22Rv1 (cell line): ENCODE results near the gene BNC2.

Source experiments
- ZFX ChIP-seq: fragments of 450-650 bp; IDR thresholded peaks from 2 replicates; pipeline ENCODE4 v1.6.1; 2017; ENCODE audit warnings: antibody characterized with exemption, borderline replicate concordance
- TF ChIP-seq, protein P1 (sequence below): fragments of 450-650 bp; IDR thresholded peaks from 2 replicates; pipeline ENCODE4 v1.5.1; 2017; ENCODE audit warnings: mild to moderate bottlenecking

DNA sequence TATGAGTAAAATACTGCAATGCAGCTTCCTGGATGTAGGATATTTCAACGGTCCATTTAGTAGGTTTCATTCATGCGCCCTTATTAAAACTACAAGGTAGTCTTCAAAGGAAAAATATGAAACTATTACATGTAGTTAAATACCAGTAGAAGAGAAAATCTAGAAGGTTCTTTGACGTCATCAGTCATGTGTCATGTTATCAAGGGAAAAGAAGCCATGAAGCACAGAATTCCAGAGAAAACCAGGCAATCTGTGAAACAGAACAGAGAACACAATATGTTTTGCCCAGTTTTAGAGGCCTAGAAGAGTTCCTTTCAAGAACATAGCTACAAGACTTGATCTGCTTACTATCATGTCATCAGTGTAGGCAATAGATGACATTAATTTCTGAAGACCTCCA lies 38.4 kb downstream of the BNC2 start:
- TF ChIP-seq, protein P1, sequence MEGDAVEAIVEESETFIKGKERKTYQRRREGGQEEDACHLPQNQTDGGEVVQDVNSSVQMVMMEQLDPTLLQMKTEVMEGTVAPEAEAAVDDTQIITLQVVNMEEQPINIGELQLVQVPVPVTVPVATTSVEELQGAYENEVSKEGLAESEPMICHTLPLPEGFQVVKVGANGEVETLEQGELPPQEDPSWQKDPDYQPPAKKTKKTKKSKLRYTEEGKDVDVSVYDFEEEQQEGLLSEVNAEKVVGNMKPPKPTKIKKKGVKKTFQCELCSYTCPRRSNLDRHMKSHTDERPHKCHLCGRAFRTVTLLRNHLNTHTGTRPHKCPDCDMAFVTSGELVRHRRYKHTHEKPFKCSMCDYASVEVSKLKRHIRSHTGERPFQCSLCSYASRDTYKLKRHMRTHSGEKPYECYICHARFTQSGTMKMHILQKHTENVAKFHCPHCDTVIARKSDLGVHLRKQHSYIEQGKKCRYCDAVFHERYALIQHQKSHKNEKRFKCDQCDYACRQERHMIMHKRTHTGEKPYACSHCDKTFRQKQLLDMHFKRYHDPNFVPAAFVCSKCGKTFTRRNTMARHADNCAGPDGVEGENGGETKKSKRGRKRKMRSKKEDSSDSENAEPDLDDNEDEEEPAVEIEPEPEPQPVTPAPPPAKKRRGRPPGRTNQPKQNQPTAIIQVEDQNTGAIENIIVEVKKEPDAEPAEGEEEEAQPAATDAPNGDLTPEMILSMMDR, result no peak
- TF ChIP-seq ZFX, result no peak
